ENCODE results near the gene SPART. TPM values are rescaled to one million over a fixed set of nuclear protein-coding genes. Genes with fewer than 3 reads are reported as not detected.
"Not testable (repeated sequence)": the region's sequence is repeated elsewhere in the genome, so short reads cannot be mapped to it uniquely, and the experiment has no call there.

Gene SPART
- total RNA-seq, 4 donors from 2014 or later, result 45.6 to 297 (median 135) TPM

DNA sequence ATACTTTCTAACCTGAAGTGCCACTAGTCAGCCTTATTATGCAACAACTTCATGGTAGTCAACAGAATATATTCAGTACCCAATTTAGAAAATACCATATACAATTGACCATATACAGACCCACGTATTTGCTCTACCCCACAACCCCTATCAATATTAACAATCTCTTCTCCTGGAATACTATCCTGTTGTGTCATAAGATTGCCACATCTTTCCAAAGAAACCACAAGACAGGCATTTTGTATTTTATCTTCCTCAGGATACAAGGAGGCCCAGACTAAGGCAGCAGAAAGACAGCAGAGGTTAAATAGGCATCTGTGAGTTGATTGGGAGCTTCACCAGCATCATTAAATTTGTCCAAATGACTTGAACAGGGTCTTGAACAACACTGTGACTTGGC is 4.5 kb downstream of the SPART start:
- H3K36me3 ChIP-seq, result no peaks in the 10 kb centered on the region
- no peak overlapping the region for H3K27ac ChIP-seq
- no peaks in the 10 kb centered on the region for H3K9me3 ChIP-seq
- intact Hi-C loops (cut with DNase I; ENCODE audit: low total_unique reads), result no loop called here
- no peaks in the 10 kb centered on the region for H3K27me3 ChIP-seq
- H3K4me1 ChIP-seq, result peaks cover 0 to 9% of the 10 kb centered on the region in 2 donors
- TF ChIP-seq, protein P1, sequence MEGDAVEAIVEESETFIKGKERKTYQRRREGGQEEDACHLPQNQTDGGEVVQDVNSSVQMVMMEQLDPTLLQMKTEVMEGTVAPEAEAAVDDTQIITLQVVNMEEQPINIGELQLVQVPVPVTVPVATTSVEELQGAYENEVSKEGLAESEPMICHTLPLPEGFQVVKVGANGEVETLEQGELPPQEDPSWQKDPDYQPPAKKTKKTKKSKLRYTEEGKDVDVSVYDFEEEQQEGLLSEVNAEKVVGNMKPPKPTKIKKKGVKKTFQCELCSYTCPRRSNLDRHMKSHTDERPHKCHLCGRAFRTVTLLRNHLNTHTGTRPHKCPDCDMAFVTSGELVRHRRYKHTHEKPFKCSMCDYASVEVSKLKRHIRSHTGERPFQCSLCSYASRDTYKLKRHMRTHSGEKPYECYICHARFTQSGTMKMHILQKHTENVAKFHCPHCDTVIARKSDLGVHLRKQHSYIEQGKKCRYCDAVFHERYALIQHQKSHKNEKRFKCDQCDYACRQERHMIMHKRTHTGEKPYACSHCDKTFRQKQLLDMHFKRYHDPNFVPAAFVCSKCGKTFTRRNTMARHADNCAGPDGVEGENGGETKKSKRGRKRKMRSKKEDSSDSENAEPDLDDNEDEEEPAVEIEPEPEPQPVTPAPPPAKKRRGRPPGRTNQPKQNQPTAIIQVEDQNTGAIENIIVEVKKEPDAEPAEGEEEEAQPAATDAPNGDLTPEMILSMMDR (IDR thresholded peaks at IDR 0.05), result no peak
- no peak for TF ChIP-seq POLR2A (IDR thresholded peaks at IDR 0.05)
- DNase-seq, result no peak
- H3K4me3 ChIP-seq, result no peak overlapping the region

DNA sequence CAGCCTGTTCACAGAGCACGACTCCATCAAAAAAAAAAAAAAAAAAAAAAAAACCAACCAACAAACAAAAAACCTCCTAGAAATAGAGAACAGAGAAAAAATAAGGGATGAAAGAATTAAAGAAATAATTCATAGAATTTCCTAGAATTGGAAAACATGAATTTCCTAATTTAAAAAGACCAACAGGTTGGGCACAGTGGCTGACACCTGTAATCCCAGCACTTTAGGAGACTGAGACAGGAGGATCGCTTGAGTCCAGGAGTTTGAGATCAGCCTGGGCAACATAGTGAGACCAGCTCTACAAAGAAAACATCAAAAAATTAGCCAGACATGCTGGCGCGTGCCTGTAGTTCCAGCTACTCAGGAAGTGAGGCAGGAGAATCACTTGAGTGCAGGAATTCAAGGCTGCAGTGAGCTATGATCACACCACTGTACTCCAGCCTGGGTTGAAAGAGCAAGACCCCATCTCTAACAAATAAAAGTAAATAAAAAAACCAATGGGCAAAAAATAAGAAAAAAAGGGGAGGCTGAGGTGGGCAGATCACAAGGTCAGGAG is 6.5 kb downstream of the SPART start:
- DNase-seq, result no peak
- intact Hi-C loops (cut with DNase I; ENCODE audit: low total_unique reads), result no loop called here
- Histone ChIP-seq H3K9me3 (no peaks in the 10 kb centered on the region), H3K4me3 (no peak overlapping the region), H3K27ac (no peak overlapping the region), H3K27me3 (no peaks in the 10 kb centered on the region), H3K36me3 (no peaks in the 10 kb centered on the region), H3K4me1 (peaks cover 0 to 9% of the 10 kb centered on the region in 2 donors)
- TF ChIP-seq, protein P1 (IDR thresholded peaks at IDR 0.05), result no peak
- no peak for TF ChIP-seq POLR2A (IDR thresholded peaks at IDR 0.05)

DNA sequence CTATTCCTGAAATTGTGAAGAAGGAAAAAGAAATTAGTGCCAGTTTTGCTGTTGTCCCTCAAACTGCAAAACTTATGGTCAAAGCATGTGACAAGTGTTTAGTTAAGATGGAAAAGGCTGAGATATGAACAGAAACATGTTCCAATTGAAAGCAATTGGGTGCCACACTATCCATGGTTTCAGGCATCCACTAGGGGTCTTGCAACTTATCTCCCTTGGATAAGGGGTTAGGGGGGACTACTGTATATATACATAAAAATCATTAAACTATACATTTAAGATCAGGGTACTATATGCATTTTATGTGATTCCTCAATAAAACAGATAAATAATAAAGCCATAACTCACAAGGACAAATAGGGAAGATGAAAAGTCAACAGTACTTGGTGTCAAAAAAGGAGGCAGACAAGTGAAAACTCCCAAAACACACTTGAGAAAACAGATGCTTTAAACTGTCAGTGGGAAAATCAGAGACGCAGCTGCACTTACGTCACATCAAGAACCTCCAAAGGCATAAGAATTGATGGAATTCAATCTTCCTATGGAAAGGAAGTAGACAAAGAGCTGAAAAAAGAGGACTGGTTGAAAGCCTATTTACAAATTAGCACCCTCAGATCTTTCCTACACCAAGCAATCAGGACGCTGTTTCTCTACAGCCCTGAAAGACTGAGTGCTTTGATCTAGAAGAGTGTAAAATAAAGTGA is 8.1 kb downstream of the SPART start:
- intact Hi-C loops (cut with DNase I; ENCODE audit: low total_unique reads), result no loop called here
- peaks cover 0 to 9% of the 10 kb centered on the region in 2 donors for H3K4me1 ChIP-seq
- DNase-seq, result no peak
- no peak overlapping the region for H3K4me3 ChIP-seq
- TF ChIP-seq, protein P1 (IDR thresholded peaks at IDR 0.05), result no peak
- no peak for TF ChIP-seq POLR2A (IDR thresholded peaks at IDR 0.05)
- H3K9me3 ChIP-seq, result no peaks in the 10 kb centered on the region
- H3K27me3 ChIP-seq, result no peaks in the 10 kb centered on the region
- no peak overlapping the region for H3K27ac ChIP-seq
- H3K36me3 ChIP-seq, result no peaks in the 10 kb centered on the region

DNA sequence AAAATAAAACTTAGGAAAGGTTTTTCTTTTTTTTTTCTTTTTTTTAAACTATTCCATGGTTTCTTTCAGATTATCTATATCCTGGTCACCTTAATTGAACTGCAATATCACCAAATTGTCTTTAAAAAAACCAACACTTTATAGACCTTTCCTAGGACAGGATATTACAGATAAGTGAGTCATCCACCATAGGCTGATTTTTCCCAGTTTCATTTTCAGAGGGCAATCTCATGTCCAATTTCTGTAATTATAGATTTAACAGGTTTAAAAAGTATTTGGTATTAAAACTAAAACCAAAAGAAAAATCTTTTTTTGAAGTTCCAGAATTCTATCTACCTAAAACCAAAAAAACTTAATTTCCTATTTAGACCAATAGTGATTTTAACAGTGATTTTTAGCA is 13.2 kb downstream of the SPART start:
- Histone ChIP-seq H3K4me3 (no peak overlapping the region), H3K9me3 (no peaks in the 10 kb centered on the region), H3K4me1 (peaks cover 0 to 16% of the 10 kb centered on the region in 2 donors), H3K27ac (no peak overlapping the region), H3K36me3 (no peaks in the 10 kb centered on the region), H3K27me3 (no peaks in the 10 kb centered on the region)
- TF ChIP-seq, protein P1 (IDR thresholded peaks at IDR 0.05), result no peak
- no peak for DNase-seq
- intact Hi-C loops (cut with DNase I; ENCODE audit: low total_unique reads), result no loop called here

DNA sequence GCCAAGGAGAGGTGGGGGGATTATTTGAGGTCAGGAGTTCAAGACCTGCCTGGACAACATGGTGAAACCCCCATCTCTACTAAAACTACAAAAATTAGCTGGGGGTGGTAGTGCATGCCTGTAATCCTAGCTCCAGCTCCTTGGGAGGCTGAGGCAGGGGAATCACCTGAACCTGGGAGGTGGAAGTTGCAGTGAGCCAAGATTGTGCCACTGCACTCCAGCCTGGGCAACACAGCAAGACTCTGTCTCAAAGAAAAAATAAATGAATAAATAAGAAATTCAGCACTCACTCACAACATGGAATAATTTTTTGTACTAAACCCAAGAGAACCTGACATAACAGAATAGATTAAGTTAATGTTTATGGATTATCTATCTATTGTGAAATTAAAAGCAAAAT is 13.9 kb downstream of the SPART start:
- H3K27me3 ChIP-seq; DNase-seq; H3K4me3 ChIP-seq; H3K9me3 ChIP-seq; H3K36me3 ChIP-seq; H3K27ac ChIP-seq; intact Hi-C loops (cut with DNase I; ENCODE audit: low total_unique reads): not testable (repeated sequence)
- H3K4me1 ChIP-seq, result peaks cover 0 to 16% of the 10 kb centered on the region in 2 donors
